HG02973 (cell line): Measurements from ENCODE around the gene BDH2.

Source experiments
- ATAC-seq: cut with Tn5 transposase; IDR thresholded peaks from one replicate; pipeline ENCODE4 v1.9.1; 2021; ENCODE audit warnings: moderate library complexity; ENCODE audit not compliant: unreplicated experiment

The BDH2 gene

DNA sequence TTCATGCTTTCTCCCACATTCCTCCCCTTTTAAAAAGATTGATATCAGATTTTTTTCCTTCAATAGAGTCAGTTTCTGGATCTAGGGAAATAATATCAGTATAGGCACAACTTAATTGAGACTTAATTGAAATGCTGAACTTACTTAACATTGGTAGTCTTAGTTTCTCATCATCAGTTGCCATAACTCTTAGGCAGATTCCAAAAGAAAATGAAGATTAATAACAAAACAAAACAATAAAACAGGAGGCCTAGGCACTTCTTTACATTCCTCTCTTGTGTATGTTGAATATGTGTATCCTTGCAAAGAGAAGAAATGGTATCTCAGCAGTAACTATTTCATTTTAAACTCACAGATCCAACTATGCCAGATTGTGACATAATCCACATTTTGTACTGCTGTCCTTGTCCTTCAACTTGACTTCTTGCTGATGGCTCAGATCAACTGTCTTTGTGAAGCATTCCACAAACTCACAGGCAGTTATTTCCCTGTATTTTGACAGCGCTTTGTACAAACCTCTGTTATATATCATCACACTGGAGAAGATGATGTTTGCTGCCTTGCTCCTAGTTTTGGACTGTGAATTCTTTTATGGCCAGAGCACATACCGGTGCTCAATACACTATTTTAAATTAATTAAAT lies 14.0 kb downstream of the BDH2 start:
- no peak for ATAC-seq

DNA sequence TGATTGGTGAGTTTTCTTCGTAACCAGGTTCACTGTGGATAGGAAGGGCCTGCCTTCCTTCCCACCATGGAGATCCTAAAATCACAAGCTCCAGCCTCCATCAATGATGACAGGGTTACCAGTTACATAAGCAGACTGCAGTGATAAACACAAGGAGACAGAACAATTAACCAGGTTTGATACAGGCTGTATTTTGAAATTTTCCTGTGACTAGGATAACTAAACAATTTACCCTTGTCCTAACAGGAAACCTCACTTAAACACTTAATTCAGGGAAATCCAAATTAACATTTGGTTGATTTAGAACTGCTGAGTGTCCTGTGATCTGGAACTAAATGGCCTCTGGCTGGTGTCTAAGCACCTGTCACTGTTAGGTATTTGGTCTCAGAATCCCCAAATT lies 20.0 kb downstream of the BDH2 start:
- no peak for ATAC-seq

- peak; percentile 35 for ATAC-seq
Observed at GRCh38 chr4:103076747-103077347, 22.8 kb downstream of the BDH2 start, which contains the start of gene SLC9B2. SLC9B2 (minus strand) TSS chr4:103076761; CDS start chr4:103067550, 9,211 bp downstream.

- peak; percentile 52 for ATAC-seq
Observed at GRCh38 chr4:103075894-103076746, 23.5 kb downstream of the BDH2 start.

GRCh38 chr4:103075435-103075893 lies 24.2 kb downstream of the BDH2 start:
- ATAC-seq = peak; percentile 5

- ATAC-seq = peak; percentile 30
Observed at GRCh38 chr4:103074744-103075434, 24.7 kb downstream of the BDH2 start.

GRCh38 chr4:103073792-103074438 lies 25.7 kb downstream of the BDH2 start:
- ATAC-seq = no peak

DNA sequence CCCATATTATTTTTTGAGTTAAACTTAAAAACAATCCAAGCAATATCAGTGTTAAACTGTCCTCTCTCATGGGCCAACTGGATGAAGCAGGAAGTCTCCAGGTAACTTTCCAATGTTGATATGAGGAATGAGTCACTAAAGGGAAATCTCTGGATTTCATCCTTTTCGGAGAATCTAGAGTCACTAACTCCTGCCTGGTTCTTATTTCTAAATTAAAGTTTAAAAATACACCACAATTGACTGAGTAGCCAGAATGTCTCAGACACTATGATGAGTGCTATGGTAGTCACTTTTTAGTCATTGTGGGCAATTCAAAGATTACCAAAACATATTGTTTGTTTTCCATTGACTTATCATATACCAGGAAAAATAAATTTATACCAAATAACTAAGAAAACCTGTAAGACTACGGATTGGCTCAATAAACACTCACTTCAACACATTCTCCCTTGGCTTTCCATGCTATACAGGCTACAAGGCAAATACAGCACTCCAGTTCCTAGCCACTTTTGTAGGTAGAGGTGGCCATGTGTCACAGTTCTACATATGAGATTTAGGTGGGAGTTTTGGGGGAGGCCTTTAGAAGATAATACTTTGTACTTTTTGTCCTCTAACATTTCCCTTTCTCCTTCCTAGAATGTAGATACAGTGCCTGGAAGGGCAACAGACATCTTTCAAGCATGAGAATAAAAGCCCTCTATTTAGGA lies 31.6 kb downstream of the BDH2 start:
- ATAC-seq = no peak

- no peak for ATAC-seq
Observed at GRCh38 chr4:103060453-103061148, 39.0 kb downstream of the BDH2 start.

DNA sequence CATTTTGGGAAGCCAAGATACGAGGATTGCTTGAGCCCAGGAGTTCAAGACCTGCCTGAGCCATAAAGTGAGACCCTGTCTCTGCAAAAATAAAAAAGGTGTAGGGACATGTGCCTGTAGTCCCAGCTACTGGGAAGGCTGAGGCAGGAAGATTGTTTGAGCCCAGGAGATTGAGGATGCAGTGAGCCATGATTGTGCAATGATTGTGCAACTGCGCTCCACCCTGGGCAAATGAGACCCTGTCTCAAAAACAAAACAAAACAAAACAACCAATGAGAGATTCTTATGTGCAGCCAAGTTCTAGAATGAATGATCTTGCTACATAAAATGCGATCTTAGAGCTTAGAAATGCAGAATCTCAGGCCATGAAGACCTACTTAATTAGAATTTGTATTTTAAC lies 45.6 kb downstream of the BDH2 start:
- ATAC-seq = no peak

DNA sequence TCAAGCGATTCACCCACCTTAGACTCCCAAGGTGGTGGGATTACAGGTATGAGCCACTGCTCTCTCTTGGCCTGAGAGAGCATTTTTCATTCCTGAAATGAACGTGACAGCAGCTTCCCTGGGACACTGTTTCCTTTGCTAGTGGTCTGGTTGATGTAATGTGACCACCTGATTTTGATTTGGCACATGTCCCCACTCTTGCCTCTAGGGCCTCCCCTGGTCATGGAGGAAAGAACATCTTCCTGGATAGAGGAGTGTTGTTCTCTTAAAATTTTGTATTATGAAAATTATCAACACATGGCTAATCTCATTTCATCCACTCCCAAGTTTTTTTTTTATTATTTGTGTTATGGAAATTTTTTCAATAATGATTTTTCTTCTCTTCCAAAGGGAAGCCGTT lies 46.9 kb downstream of the BDH2 start:
- no peak for ATAC-seq

DNA sequence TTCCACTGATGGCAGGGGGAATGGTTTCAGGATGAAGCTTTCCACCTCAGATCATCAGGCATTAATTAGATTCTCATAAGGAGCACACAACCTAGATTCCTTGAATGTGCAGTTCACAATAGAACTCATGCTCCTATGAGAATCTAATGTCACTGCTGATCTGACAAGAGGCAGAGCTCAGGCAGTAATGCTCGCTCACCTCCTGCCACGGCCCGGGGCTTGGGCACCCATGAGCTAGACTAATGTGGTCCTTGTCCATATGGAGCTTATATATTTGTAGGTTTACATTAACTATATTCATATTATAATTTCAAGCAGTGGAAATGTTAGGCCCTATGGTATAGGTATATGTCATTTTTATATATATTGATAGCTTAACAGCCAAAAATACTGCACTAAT lies 47.5 kb downstream of the BDH2 start:
- no peak for ATAC-seq

- ATAC-seq = no peak
Observed at GRCh38 chr4:103050736-103051436, 48.7 kb downstream of the BDH2 start.

GRCh38 chr4:103046416-103047290 lies 53.0 kb downstream of the BDH2 start:
- peak; percentile 92 for ATAC-seq

DNA sequence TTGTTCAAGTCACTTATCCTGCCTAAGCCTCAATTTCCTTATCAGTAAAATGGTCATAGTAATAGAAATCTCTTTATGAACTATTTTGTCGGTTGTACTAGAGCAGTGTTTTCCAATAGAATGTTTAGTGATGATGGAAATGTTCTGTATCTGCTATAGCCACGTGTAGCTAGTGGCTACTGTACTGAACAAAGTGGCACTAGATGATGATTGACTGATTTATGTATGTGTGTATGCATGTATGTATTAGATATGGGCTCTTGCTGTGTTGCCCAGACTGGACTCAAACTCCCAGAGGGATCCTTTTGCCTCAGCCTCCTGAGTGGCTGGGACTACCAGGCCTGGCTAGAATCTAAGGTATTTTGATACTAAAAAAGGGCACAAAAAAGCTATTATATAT lies 55.5 kb downstream of the BDH2 start:
- no peak for ATAC-seq

DNA sequence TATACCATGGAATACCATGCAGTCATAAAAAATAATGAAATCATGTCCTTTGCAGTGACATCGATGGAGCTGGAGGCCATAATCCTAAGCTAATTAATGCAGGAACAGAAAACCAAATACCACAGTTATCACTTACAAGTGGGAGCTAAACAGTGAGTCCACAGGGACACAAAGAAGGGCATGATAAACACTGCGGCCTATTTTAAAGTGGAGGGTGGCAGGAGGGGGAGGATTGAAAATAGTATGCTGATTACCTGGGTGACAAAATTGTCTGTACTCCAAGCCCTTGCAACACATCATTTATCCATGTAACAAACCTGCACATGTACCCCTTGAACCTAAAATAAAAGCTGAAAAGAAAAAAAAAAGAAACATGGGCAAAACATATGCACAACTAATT lies 63.5 kb downstream of the BDH2 start:
- no peak for ATAC-seq

GRCh38 chr4:103032574-103032973 lies 67.1 kb downstream of the BDH2 start:
- no peak for ATAC-seq

DNA sequence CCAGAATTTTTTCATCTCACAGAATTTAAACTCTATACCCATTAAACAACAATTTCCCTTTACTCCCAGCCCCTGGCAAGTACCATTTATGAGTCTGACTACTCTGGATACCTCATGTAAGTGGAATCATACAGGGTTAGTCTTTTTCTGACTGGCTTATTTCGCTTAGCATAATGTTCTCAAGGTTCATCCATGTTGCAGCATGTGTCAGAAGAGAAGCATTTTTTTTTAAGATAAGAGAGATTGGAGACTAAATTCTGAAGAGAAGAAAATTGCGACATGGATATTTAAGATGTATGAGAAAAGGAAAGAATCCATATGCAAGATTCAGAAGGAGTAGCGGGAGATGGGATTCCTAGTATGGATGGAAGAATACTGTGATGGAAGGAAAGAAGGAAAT lies 68.8 kb downstream of the BDH2 start:
- no peak for ATAC-seq
